Glutamatergic neuron (in vitro differentiated cells): ENCODE results near the gene RPA1. TPM values are rescaled to one million over a fixed set of nuclear protein-coding genes. Genes with fewer than 3 reads are reported as not detected.
"Not testable (repeated sequence)": the region's sequence is repeated elsewhere in the genome, so short reads cannot be mapped to it uniquely, and the experiment has no call there.

ENCODE experiments used
- DNase-seq: peaks from one replicate; pipeline ENCODE4 v3.0.0; 2022
- H3K27ac Mint-ChIP-seq: one replicate; pipeline ENCODE4 v1.8.0; 2020; ENCODE audit warnings: mild to moderate bottlenecking, mixed read lengths, inconsistent platforms; ENCODE audit not compliant: unreplicated experiment
- H3K27me3 Mint-ChIP-seq: one replicate; pipeline ENCODE4 v1.8.0; 2020; ENCODE audit warnings: mild to moderate bottlenecking, moderate library complexity, mixed read lengths, inconsistent platforms; ENCODE audit not compliant: unreplicated experiment
- H3K36me3 Mint-ChIP-seq: one replicate; pipeline ENCODE4 v1.8.0; 2020; ENCODE audit warnings: mild to moderate bottlenecking, mixed read lengths, inconsistent platforms; ENCODE audit not compliant: unreplicated experiment
- H3K4me1 Mint-ChIP-seq: one replicate; pipeline ENCODE4 v1.8.0; 2020; ENCODE audit warnings: mild to moderate bottlenecking, low read depth, mixed read lengths, inconsistent platforms; ENCODE audit not compliant: unreplicated experiment
- H3K4me3 Mint-ChIP-seq: one replicate; pipeline ENCODE4 v1.8.0; 2020; ENCODE audit warnings: mild to moderate bottlenecking, mixed read lengths, inconsistent platforms; ENCODE audit not compliant: unreplicated experiment
- H3K9me3 Mint-ChIP-seq: one replicate; pipeline ENCODE4 v1.8.0; 2020; ENCODE audit warnings: mild to moderate bottlenecking, moderate library complexity, mixed read lengths, inconsistent platforms; ENCODE audit not compliant: unreplicated experiment
- total RNA-seq: library from RNA; stranded (reverse); fragmentation: NEBNext Ultra II Directional; extraction: Animal tissue kit (Norgen Biotek cat#: 25700); gene quantifications from one replicate; pipeline ENCODE4 v1.2.1, GENCODE V29; 2021; ENCODE audit not compliant: unreplicated experiment
- TF ChIP-seq, protein P1 (sequence below): fragments of 200-600 bp; sonication (generic); IDR thresholded peaks from one replicate; pipeline ENCODE4 v1.5.0; 2021; ENCODE audit not compliant: partially characterized antibody, unreplicated experiment

RPA1 gene
- total RNA-seq, 1 donor from 2014 or later = 43.4 TPM

DNA sequence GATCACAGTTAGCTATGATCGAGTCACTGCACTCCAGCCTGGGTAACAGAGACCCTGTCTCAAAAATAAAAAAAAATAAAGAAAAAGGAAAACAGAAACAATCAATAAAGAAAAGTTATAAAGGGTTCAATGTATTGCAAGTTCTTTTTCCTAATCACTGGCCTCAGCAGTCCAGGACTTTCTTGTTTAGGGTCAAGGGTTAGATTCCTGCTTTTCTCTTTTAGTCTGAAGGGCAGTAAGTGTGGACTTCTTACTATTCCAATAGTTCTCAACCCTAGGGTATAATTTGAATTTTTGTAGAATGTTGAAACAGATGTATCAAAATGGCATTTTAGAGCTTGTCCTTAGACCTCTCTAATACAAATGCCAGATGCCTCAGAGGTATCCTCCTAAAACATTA is 27.4 kb upstream of the RPA1 start:
- Mint-ChIP-seq H3K27me3 (peaks cover 3% of the 10 kb centered on the region), H3K4me3 (no peak overlapping the region), H3K27ac (no peak overlapping the region), H3K9me3 (peaks cover 2% of the 10 kb centered on the region), H3K4me1 (peaks cover 7% of the 10 kb centered on the region), H3K36me3 (no peaks in the 10 kb centered on the region)
- no peak for DNase-seq
- TF ChIP-seq, protein P1, sequence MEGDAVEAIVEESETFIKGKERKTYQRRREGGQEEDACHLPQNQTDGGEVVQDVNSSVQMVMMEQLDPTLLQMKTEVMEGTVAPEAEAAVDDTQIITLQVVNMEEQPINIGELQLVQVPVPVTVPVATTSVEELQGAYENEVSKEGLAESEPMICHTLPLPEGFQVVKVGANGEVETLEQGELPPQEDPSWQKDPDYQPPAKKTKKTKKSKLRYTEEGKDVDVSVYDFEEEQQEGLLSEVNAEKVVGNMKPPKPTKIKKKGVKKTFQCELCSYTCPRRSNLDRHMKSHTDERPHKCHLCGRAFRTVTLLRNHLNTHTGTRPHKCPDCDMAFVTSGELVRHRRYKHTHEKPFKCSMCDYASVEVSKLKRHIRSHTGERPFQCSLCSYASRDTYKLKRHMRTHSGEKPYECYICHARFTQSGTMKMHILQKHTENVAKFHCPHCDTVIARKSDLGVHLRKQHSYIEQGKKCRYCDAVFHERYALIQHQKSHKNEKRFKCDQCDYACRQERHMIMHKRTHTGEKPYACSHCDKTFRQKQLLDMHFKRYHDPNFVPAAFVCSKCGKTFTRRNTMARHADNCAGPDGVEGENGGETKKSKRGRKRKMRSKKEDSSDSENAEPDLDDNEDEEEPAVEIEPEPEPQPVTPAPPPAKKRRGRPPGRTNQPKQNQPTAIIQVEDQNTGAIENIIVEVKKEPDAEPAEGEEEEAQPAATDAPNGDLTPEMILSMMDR = no peak

DNA sequence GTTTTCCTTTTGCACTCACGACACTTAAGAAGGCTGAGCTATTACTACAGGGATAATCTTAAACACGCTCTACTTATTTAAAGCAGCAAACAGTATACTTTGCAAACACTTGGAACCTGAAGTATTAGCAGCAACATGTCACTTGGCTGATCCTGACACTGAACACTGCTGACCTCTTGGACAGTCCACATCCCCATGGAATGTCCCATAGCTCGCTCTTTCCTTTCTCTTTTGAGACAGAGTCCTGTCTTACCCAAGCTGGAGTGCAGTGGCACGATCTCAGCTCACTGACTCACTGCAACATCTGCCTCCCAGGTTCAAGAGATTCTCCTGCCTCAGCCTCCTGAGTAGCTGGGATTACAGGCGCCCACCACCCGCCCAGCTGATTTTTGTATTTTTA is 26.5 kb upstream of the RPA1 start:
- no peak overlapping the region for H3K4me3 Mint-ChIP-seq
- H3K36me3 Mint-ChIP-seq = no peaks in the 10 kb centered on the region
- peaks cover 2% of the 10 kb centered on the region for H3K27me3 Mint-ChIP-seq
- H3K4me1 Mint-ChIP-seq = peaks cover 7% of the 10 kb centered on the region
- no peak for DNase-seq
- H3K27ac Mint-ChIP-seq = no peak overlapping the region
- TF ChIP-seq, protein P1 = no peak
- H3K9me3 Mint-ChIP-seq = peaks cover 2% of the 10 kb centered on the region

DNA sequence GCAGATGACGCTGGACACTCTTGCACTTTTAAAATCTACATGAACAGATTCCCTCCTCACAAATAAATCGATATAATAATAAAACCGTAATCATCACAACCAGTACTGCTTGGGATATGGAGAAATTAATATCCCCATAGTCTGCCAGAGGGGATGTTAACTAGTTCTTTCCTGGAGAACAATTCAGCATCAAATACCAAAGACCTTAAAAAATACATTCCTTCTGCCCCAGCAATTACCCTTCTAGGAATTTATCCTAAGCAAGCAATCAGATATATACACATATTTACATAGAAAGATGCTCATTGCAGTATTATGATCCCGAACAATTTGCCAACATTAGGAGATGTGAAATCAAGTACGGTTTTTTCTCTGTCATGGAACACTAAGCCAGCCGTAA is 21.9 kb upstream of the RPA1 start:
- no peak for DNase-seq
- Mint-ChIP-seq H3K27me3 (no peaks in the 10 kb centered on the region), H3K4me1 (no peaks in the 10 kb centered on the region), H3K9me3 (no peaks in the 10 kb centered on the region), H3K36me3 (no peaks in the 10 kb centered on the region), H3K4me3 (no peak overlapping the region), H3K27ac (no peak overlapping the region)
- TF ChIP-seq, protein P1 = no peak

DNA sequence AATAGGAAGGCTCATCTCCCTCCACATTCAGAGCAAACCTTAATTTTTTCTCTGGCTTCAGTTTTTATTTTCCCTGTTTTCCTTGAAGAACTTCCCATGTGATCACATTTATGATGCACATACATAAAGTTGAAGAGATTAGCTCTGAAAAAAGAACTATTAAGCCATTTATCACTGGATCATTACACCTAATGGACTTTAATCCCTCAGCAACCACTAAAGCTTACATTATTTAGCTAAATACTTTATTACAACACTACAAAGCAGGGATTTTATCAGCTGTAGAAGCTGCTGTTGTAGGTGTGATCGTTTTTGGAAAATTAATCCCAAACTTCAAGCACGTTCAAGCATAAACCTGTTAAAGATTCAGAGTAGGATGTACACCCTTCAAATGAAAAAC is 21.2 kb upstream of the RPA1 start:
- no peak for DNase-seq

DNA sequence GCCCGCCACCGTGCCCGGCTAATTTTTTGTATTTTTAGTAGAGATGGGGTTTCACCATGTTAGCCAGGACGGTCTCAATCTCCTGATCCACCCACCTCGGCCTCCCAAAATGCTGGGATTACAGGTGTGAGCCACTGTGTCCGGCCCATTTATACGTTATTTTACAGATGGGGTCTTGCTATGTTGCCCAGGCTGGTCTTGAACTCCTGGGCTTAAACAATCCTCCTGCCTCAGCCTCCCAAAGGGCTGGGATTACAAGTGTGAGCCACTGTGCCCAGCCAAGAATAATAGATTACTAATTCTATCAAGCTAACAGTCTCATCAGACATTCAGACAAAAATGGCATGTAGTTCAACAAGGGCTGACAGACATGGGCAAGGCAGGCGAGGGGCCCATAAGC is 20.0 kb upstream of the RPA1 start:
- DNase-seq, H3K9me3 Mint-ChIP-seq, H3K4me1 Mint-ChIP-seq, H3K27ac Mint-ChIP-seq, H3K36me3 Mint-ChIP-seq, H3K4me3 Mint-ChIP-seq, H3K27me3 Mint-ChIP-seq: not testable (repeated sequence)

More for the DNA sequence above, 21.2 kb upstream of the RPA1 start:
- no peaks in the 10 kb centered on the region for H3K9me3 Mint-ChIP-seq
- no peaks in the 10 kb centered on the region for H3K36me3 Mint-ChIP-seq
- no peak overlapping the region for H3K27ac Mint-ChIP-seq
- TF ChIP-seq, protein P1 = no peak
- H3K4me3 Mint-ChIP-seq = no peak overlapping the region
- H3K27me3 Mint-ChIP-seq = no peaks in the 10 kb centered on the region
- no peaks in the 10 kb centered on the region for H3K4me1 Mint-ChIP-seq
